ENCODE results near the gene NUP50. TPM values are rescaled to one million over a fixed set of nuclear protein-coding genes. Genes with fewer than 3 reads are reported as not detected.

Gene NUP50
- total RNA-seq, 1 donor from 2014 or later: 79.0 TPM

DNA sequence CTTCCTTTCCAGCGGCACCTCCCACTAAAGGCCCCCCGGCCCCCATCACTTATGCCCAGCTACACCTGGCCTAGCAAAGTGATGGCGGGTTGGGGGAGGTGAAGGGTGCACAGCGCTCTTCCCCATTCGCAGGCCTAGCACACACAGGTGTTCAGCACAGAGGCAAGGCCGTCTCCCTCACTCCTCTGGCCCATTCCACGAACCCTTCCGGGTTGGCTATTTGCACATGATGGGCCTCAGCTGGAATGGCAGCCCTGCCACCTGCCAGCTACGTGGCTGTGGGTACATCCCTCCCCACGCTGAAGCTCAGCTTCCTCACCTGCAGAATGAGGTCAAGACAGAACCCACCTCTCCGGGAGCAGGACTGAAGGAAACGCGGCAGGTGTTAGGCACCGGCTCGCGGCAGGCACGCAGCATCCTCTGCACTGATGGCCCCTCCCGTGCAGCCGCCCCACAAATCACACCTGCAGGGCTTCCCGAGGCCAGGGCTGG lies 72.2 kb downstream of the NUP50 start:
- Mint-ChIP-seq H3K27me3 (ENCODE audit: unreplicated experiment) (peaks cover 7% of the 10 kb centered on the region), H3K9me3 (ENCODE audit: unreplicated experiment) (peaks cover 8% of the 10 kb centered on the region), H3K4me3 (ENCODE audit: unreplicated experiment) (no peak overlapping the region), H3K27ac (ENCODE audit: unreplicated experiment) (no peak overlapping the region), H3K4me1 (ENCODE audit: low read depth, unreplicated experiment) (peaks cover 15% of the 10 kb centered on the region), H3K36me3 (ENCODE audit: unreplicated experiment) (peaks cover 9% of the 10 kb centered on the region)
- DNase-seq: no peak
- no peak for TF ChIP-seq CTCF (IDR thresholded peaks at IDR 0.05; ENCODE audit: partially characterized antibody, unreplicated experiment)

- Mint-ChIP-seq H3K27ac (ENCODE audit: unreplicated experiment) (no peak overlapping the region), H3K9me3 (ENCODE audit: unreplicated experiment) (peaks cover 10% of the 10 kb centered on the region), H3K4me1 (ENCODE audit: low read depth, unreplicated experiment) (peaks cover 9% of the 10 kb centered on the region), H3K36me3 (ENCODE audit: unreplicated experiment) (peaks cover 9% of the 10 kb centered on the region), H3K4me3 (ENCODE audit: unreplicated experiment) (peak overlapping the region; percentile 28), H3K27me3 (ENCODE audit: unreplicated experiment) (peaks cover 17% of the 10 kb centered on the region)
- DNase-seq: no peak
- no peak for TF ChIP-seq CTCF (IDR thresholded peaks at IDR 0.05; ENCODE audit: partially characterized antibody, unreplicated experiment)
Measured at GRCh38 chr22:45237065-45237990, 73.6 kb downstream of the NUP50 start.

Small RNAs within 50 kb of the gene (microRNA-seq; reads per million reads assigned to microRNA genes)
- 132 reads per million, percentile 76 among the genes with 10 or more reads in this experiment for gene MIR1249 (ENCODE audit: unreplicated experiment)

Other genes with a start within 250 kb of the NUP50 start
- 113 TPM for gene PHF21B, start 153.9 kb upstream of the NUP50 start, total RNA-seq (ENCODE audit: unreplicated experiment)
- 170 TPM for gene KIAA0930, start 77.0 kb downstream of the NUP50 start, total RNA-seq (ENCODE audit: unreplicated experiment)
- gene UPK3A, start 121.0 kb downstream of the NUP50 start, total RNA-seq (ENCODE audit: unreplicated experiment): not detected
- 28.0 TPM for gene FAM118A, start 146.0 kb downstream of the NUP50 start, total RNA-seq (ENCODE audit: unreplicated experiment)
- gene SMC1B, start 249.7 kb downstream of the NUP50 start, total RNA-seq (ENCODE audit: unreplicated experiment): not detected
- 0.71 TPM for gene RIBC2, start 249.8 kb downstream of the NUP50 start, total RNA-seq (ENCODE audit: unreplicated experiment)